Astrocyte (in vitro differentiated cells and primary cell): ENCODE measurements around the gene DNAH17. TPM values are rescaled to one million over a fixed set of nuclear protein-coding genes. Genes with fewer than 3 reads are reported as not detected.
A peak's percentile ranks its signal among the peaks of the same experiment; 100 is the strongest.

Experiments used
- DNase-seq: peaks from one replicate; pipeline ENCODE4 v3.0.0-alpha.2; 2010; ENCODE audit warnings: low read depth
- FAIRE-seq: peaks from 2 replicates; lab custom pipeline; 2011; peaks lifted over from hg19 to GRCh38; lab: Jason Lieb, UNC
- H2AFZ ChIP-seq: 2 replicates; pipeline ENCODE4 v1.6.0; 2012; ENCODE audit warnings: low read depth, low read length, inconsistent platforms
- H3K27ac ChIP-seq: 2 replicates; pipeline ENCODE4 v1.5.1; 2011; ENCODE audit warnings: low read depth, low read length, inconsistent platforms
- H3K27me3 ChIP-seq: 2 replicates; pipeline ENCODE4 v1.6.0; 2011; ENCODE audit warnings: low read length, inconsistent platforms; ENCODE audit not compliant: insufficient read depth
- H3K36me3 ChIP-seq: 2 replicates; pipeline ENCODE4 v1.5.1; 2011; ENCODE audit warnings: low read length, inconsistent platforms; ENCODE audit not compliant: insufficient read depth
- H3K4me1 ChIP-seq: 2 replicates; pipeline ENCODE4 v1.5.1; 2011; ENCODE audit warnings: low read length, inconsistent platforms; ENCODE audit not compliant: insufficient read depth
- H3K4me2 ChIP-seq: 2 replicates; pipeline ENCODE4 v1.6.0; 2012; ENCODE audit warnings: low read length, inconsistent platforms
- H3K4me3 ChIP-seq: 2 replicates; pipeline ENCODE4 v1.5.1; 2011; ENCODE audit warnings: low read depth, mild to moderate bottlenecking, low read length, inconsistent platforms; ENCODE audit not compliant: insufficient read depth
- H3K79me2 ChIP-seq: 2 replicates; pipeline ENCODE4 v1.6.0; 2012; ENCODE audit warnings: mild to moderate bottlenecking, low read length, inconsistent platforms; ENCODE audit not compliant: insufficient read depth
- H3K9ac ChIP-seq: 2 replicates; pipeline ENCODE4 v1.6.0; 2012; ENCODE audit warnings: mild to moderate bottlenecking, low read length, inconsistent platforms
- H3K9me3 ChIP-seq: 2 replicates; pipeline ENCODE4 v1.5.1; 2012; ENCODE audit warnings: low read depth, mild to moderate bottlenecking, low read length, inconsistent platforms; ENCODE audit not compliant: insufficient read depth
- H4K20me1 ChIP-seq: 2 replicates; pipeline ENCODE4 v1.6.0; 2012; ENCODE audit warnings: low read length, inconsistent platforms; ENCODE audit not compliant: insufficient read depth
- H3K27ac Mint-ChIP-seq: one replicate; pipeline ENCODE4 v1.8.0; 2021; ENCODE audit warnings: mild to moderate bottlenecking, mixed read lengths; ENCODE audit not compliant: unreplicated experiment
- H3K27me3 Mint-ChIP-seq: one replicate; pipeline ENCODE4 v1.8.0; 2021; ENCODE audit warnings: low read depth, mixed read lengths; ENCODE audit not compliant: unreplicated experiment
- H3K36me3 Mint-ChIP-seq: one replicate; pipeline ENCODE4 v1.8.0; 2021; ENCODE audit warnings: low read depth, mixed read lengths; ENCODE audit not compliant: unreplicated experiment
- H3K4me1 Mint-ChIP-seq: one replicate; pipeline ENCODE4 v1.8.0; 2021; ENCODE audit warnings: low read depth, mixed read lengths; ENCODE audit not compliant: unreplicated experiment
- H3K4me3 Mint-ChIP-seq: one replicate; pipeline ENCODE4 v1.8.0; 2021; ENCODE audit warnings: mild to moderate bottlenecking, moderate library complexity, mixed read lengths; ENCODE audit not compliant: unreplicated experiment
- H3K9me3 Mint-ChIP-seq: one replicate; pipeline ENCODE4 v1.8.0; 2021; ENCODE audit warnings: mild to moderate bottlenecking, mixed read lengths; ENCODE audit not compliant: unreplicated experiment
- CTCF ChIP-seq: IDR thresholded peaks from 2 replicates; pipeline ENCODE4 v1.5.1; 2011; ENCODE audit warnings: low read depth, mild to moderate bottlenecking, inconsistent platforms, low read length, moderate library complexity; ENCODE audit not compliant: insufficient read depth
- EZH2 ChIP-seq: IDR thresholded peaks from 2 replicates; pipeline ENCODE4 v1.6.1; 2012; ENCODE audit warnings: mild to moderate bottlenecking, low read length, inconsistent platforms; ENCODE audit not compliant: insufficient read depth
- total RNA-seq: library from RNA; stranded (reverse); gene quantifications from 2 replicates; pipeline ENCODE4 v1.2.1, GENCODE V29; 2021

Gene DNAH17
- total RNA-seq, 1 donor from 2014 or later, result 0.14 TPM

- Histone ChIP-seq H2AFZ (no peak overlapping the region), H4K20me1 (peaks cover 62% of the 10 kb centered on the region), H3K4me2 (peak overlapping the region; percentile 73), H3K4me1 (peaks cover 42% of the 10 kb centered on the region), H3K4me3 (no peak overlapping the region), H3K79me2 (peaks cover 95% of the 10 kb centered on the region), H3K27me3 (no peaks in the 10 kb centered on the region), H3K27ac (peak overlapping the region; percentile 81), H3K36me3 (peaks cover 5% of the 10 kb centered on the region), H3K9me3 (no peaks in the 10 kb centered on the region), H3K9ac (peak overlapping the region; percentile 68)
- Mint-ChIP-seq H3K27ac (peak overlapping the region; percentile 95), H3K4me1 (peaks cover 52% of the 10 kb centered on the region), H3K27me3 (no peaks in the 10 kb centered on the region), H3K4me3 (no peak overlapping the region), H3K36me3 (peaks cover 13% of the 10 kb centered on the region), H3K9me3 (no peaks in the 10 kb centered on the region)
- TF ChIP-seq EZH2 (no peak), CTCF (no peak)
- FAIRE-seq (peak; percentile 9), DNase-seq (peak; percentile 81)
These were observed 185.4 kb downstream of the DNAH17 start for GRCh38 chr17:78391843-78392242.

- Histone ChIP-seq H3K4me3 (no peak overlapping the region), H4K20me1 (peaks cover 64% of the 10 kb centered on the region), H3K27me3 (no peaks in the 10 kb centered on the region), H3K36me3 (peaks cover 5% of the 10 kb centered on the region), H3K9me3 (no peaks in the 10 kb centered on the region), H3K4me1 (peaks cover 50% of the 10 kb centered on the region), H2AFZ (no peak overlapping the region), H3K79me2 (peaks cover 95% of the 10 kb centered on the region), H3K4me2 (peak overlapping the region; percentile 73), H3K27ac (peak overlapping the region; percentile 81), H3K9ac (peak overlapping the region; percentile 68)
- Mint-ChIP-seq H3K4me1 (peaks cover 60% of the 10 kb centered on the region), H3K4me3 (peak overlapping the region; percentile 50), H3K27ac (peak overlapping the region; percentile 95), H3K27me3 (no peaks in the 10 kb centered on the region), H3K36me3 (peaks cover 15% of the 10 kb centered on the region), H3K9me3 (no peaks in the 10 kb centered on the region)
- TF ChIP-seq EZH2, result no peak
- no peak for TF ChIP-seq CTCF
- FAIRE-seq (no peak), DNase-seq (no peak)
These were observed 186.2 kb downstream of the DNAH17 start for GRCh38 chr17:78391051-78391431.

- no peak for TF ChIP-seq EZH2
- peak; percentile 25 for TF ChIP-seq CTCF
- Histone ChIP-seq H3K9ac (peak overlapping the region; percentile 59), H3K9me3 (no peaks in the 10 kb centered on the region), H2AFZ (no peak overlapping the region), H3K36me3 (peaks cover 5% of the 10 kb centered on the region), H3K27ac (peak overlapping the region; percentile 81), H3K27me3 (no peaks in the 10 kb centered on the region), H4K20me1 (peaks cover 64% of the 10 kb centered on the region), H3K4me2 (peak overlapping the region; percentile 73), H3K4me1 (peaks cover 56% of the 10 kb centered on the region), H3K79me2 (peaks cover 95% of the 10 kb centered on the region), H3K4me3 (no peak overlapping the region)
- peak; percentile 99 for DNase-seq
- Mint-ChIP-seq H3K4me1 (peaks cover 64% of the 10 kb centered on the region), H3K9me3 (no peaks in the 10 kb centered on the region), H3K4me3 (peak overlapping the region; percentile 67), H3K36me3 (peaks cover 13% of the 10 kb centered on the region), H3K27me3 (no peaks in the 10 kb centered on the region), H3K27ac (peak overlapping the region; percentile 95)
- FAIRE-seq, result peak; percentile 68
These were observed 186.8 kb downstream of the DNAH17 start for GRCh38 chr17:78390241-78391050.
